AG10803 (cell line): ENCODE results near the gene GASK1B.

Experiments used
- DNase-seq: peaks from one replicate; pipeline ENCODE4 v3.0.0; 2010; ENCODE audit warnings: low read depth
- H3K4me3 ChIP-seq: 2 replicates; pipeline ENCODE4 v1.5.1; 2011; ENCODE audit warnings: mild to moderate bottlenecking, low read length, control low read depth
- CTCF ChIP-seq: conservative IDR thresholded peaks from 2 replicates; pipeline ENCODE4 v1.5.1; 2011; ENCODE audit warnings: mild to moderate bottlenecking, low read length, control low read depth, inconsistent platforms

Gene GASK1B

GRCh38 chr4:158155656-158156356 lies 17.0 kb downstream of the GASK1B start:
- TF ChIP-seq CTCF = no peak
- DNase-seq = no peak
- no peak overlapping the region for H3K4me3 ChIP-seq

DNA sequence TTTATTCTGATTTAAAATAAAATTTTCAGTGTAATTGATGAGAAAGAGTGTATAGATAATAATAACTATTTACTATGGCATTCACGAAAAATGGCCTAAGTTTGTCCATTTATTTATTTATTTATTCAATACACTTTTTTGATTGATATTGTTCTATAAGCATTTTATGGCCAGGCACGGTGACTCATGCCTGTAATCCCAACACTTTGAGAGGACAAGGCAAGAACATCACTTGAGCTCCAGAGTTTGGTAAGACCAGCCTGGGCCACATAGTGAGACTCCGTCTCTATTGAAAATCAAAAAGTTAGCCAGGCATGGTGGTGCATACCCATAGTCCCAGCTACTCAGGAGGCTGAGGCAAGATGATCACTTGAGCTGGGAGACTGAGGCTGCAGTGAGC lies 25.7 kb downstream of the GASK1B start:
- no peak overlapping the region for H3K4me3 ChIP-seq
- no peak for TF ChIP-seq CTCF
- DNase-seq = no peak

- DNase-seq = no peak
- TF ChIP-seq CTCF = no peak
- H3K4me3 ChIP-seq = no peak overlapping the region
Measured at GRCh38 chr4:158146736-158147135, 26.1 kb downstream of the GASK1B start.

GRCh38 chr4:158139086-158139485 lies 33.7 kb downstream of the GASK1B start:
- DNase-seq = no peak
- no peak for TF ChIP-seq CTCF
- H3K4me3 ChIP-seq = no peak overlapping the region

DNA sequence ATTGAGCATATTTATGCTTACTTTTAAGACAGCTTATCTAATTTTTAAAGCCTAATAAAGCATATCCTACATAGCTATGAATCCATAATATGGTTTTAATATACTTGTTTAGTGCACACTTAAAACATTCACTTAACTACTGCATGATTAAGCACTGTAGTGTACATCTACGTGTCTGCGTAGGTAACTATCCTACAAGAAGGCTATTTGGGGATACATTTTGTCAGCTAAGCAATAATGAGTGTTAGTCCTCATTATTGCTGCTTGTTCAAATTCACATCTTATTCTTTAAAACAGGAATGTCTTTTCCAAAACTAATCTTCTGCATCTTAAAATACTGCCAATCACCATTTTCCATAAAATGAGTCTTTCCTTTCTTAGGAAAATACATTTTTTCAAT lies 38.6 kb downstream of the GASK1B start:
- H3K4me3 ChIP-seq = no peak overlapping the region
- TF ChIP-seq CTCF = no peak
- DNase-seq = no peak

- H3K4me3 ChIP-seq = no peak overlapping the region
- TF ChIP-seq CTCF = no peak
- no peak for DNase-seq
Measured at GRCh38 chr4:158133551-158133950, 39.3 kb downstream of the GASK1B start.

DNA sequence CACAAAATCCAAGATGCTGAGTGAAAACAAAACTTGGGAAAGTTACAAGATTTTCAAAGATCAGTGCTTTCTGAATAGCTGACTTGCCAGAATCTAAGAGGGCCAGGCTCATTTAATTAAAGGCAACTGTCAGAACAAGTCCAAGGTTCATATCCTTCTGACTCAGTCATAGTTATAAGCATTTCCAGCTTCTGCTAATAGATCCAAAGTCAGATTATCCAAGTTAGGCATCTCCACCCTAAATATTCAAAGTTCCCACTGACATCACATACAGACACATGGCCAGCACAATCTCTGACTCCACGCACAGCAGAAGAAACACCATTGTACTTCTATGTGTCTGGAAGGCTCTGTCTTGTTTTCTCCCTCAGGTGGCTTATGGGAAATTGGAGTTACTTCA lies 41.8 kb downstream of the GASK1B start:
- TF ChIP-seq CTCF = no peak
- H3K4me3 ChIP-seq = no peak overlapping the region
- DNase-seq = peak; percentile 90
